Measurements from ENCODE around the gene ABCD2. TPM values are rescaled to one million over a fixed set of nuclear protein-coding genes. Genes with fewer than 3 reads are reported as not detected.

ABCD2 gene
- total and polyA plus RNA-seq, 9 donors = 0.05 to 0.57 (median 0.13) TPM

DNA sequence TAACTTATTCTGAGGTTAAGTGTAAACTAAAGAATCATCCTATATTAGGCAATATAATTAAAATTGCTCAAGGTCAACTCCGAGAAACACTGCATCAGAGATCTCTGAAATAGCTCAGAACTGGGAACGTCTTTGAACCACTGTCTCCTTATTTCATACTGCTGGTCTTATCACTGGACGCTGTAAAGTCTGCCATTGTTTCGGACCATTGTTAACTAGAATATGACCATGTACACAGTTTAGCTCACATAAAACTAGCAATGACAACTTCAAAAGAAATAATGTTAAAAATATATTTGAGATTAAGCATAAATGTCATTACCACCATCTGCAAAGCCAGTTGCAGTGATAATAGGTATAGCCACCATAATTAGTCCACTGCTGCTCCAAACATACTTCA is 2.9 kb downstream of the ABCD2 start:
- WGBS, 3 donors = 71 to 79% (median 73%) methylated on average over 4 of the region's 4 CpGs

DNA sequence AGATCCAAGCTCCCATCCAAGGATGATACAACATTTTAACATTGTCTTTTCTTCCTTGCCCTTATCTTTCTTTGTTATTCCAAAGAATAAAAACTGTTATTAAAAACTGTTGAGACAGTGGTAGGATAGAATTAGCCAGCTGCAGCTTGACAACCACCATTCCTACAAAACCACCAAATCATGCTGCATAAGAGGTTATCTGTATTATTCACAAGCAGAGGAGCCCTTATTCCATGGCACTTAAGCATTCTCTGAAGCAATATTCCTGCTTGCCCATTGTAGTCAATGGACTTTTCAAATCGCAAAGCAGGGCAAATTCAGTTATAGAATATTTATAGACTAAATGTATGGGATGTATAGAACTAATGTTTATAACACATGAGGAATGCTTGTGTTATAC is 3.4 kb downstream of the ABCD2 start:
- no peak for DNase-seq
- Histone ChIP-seq H3K36me3 (no peaks in the 10 kb centered on the region), H3K27me3 (no peaks in the 10 kb centered on the region), H3K4me3 (no peak overlapping the region), H3K4me1 (ENCODE audit: insufficient read depth) (no peaks in the 10 kb centered on the region), H3K9me3 (no peaks in the 10 kb centered on the region), H3K27ac (no peak overlapping the region)
- 88 to 95% (median 93%) methylated on average over 1 of the region's 1 CpG for WGBS, 3 donors
- intact Hi-C loops (cut with DNase I) = loop anchor here in 1 of 4 donors (5.0 kb wide), 1 partner anchor 174 kb away; the partner anchor contains the start of gene KIF21A
- TF ChIP-seq, protein P1, sequence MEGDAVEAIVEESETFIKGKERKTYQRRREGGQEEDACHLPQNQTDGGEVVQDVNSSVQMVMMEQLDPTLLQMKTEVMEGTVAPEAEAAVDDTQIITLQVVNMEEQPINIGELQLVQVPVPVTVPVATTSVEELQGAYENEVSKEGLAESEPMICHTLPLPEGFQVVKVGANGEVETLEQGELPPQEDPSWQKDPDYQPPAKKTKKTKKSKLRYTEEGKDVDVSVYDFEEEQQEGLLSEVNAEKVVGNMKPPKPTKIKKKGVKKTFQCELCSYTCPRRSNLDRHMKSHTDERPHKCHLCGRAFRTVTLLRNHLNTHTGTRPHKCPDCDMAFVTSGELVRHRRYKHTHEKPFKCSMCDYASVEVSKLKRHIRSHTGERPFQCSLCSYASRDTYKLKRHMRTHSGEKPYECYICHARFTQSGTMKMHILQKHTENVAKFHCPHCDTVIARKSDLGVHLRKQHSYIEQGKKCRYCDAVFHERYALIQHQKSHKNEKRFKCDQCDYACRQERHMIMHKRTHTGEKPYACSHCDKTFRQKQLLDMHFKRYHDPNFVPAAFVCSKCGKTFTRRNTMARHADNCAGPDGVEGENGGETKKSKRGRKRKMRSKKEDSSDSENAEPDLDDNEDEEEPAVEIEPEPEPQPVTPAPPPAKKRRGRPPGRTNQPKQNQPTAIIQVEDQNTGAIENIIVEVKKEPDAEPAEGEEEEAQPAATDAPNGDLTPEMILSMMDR (IDR thresholded peaks at IDR 0.05) = no peak
- TF ChIP-seq EP300 (IDR thresholded peaks at IDR 0.05) = no peak

More for the DNA sequence above, 2.9 kb downstream of the ABCD2 start:
- Histone ChIP-seq H3K36me3 (no peaks in the 10 kb centered on the region), H3K27me3 (no peaks in the 10 kb centered on the region), H3K9me3 (no peaks in the 10 kb centered on the region), H3K27ac (no peak overlapping the region), H3K4me1 (ENCODE audit: insufficient read depth) (no peaks in the 10 kb centered on the region), H3K4me3 (no peak overlapping the region)
- intact Hi-C loops (cut with DNase I) = loop anchor here in 1 of 4 donors (5.0 kb wide), 1 partner anchor 174 kb away; the partner anchor contains the start of gene KIF21A
- no peak for TF ChIP-seq POLR2A (IDR thresholded peaks at IDR 0.05)
- no peak for TF ChIP-seq EP300 (IDR thresholded peaks at IDR 0.05)
- TF ChIP-seq, protein P1 (IDR thresholded peaks at IDR 0.05) = no peak
- DNase-seq = no peak

DNA sequence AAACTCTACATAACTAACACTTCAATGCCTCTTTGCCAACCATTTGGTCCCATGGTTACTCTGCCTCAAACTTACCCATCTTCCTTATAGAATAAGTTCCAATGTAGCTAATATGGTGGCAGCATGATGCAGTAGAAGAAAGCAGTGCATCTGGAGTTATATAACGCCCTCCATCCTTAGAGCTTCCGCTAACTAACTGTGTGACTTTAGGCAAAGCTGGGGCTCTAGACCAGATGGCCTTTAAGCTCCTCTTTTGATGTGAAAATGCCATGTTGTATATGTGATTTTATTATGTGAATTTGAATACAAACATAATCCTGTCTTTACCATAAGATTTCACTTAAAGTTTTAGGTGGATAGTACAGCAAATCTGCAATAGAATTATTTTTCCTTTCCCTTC is 6.1 kb downstream of the ABCD2 start:
- intact Hi-C loops (cut with DNase I) = no loop called here
- WGBS, 3 donors = 97 to 99% (median 98%) methylated on average over 2 of the region's 2 CpGs

DNA sequence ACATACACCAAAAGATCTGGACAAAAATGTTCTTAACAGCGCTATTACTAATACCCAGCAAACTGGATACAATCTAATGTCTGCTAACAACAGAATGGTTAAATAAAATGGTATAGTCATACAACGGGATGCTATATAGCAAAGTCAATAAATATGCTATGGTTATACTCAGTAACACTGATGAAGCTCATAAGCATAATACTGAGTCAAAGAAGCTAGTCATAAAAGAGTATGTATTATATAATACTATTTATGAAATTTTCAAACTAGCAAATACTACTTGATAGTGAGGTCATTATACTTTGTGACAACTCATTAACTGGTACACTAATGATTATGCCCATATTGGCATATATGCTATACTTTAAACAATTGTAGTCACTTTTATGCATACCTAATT is 7.4 kb downstream of the ABCD2 start:
- Histone ChIP-seq H3K4me3 (no peak overlapping the region), H3K9me3 (no peaks in the 10 kb centered on the region), H3K36me3 (no peaks in the 10 kb centered on the region), H3K4me1 (ENCODE audit: insufficient read depth) (no peaks in the 10 kb centered on the region), H3K27me3 (no peaks in the 10 kb centered on the region), H3K27ac (no peak overlapping the region)
- intact Hi-C loops (cut with DNase I) = no loop called here
- DNase-seq = no peak
- TF ChIP-seq, protein P1 (IDR thresholded peaks at IDR 0.05) = no peak
- no peak for TF ChIP-seq EP300 (IDR thresholded peaks at IDR 0.05)
- no peak for TF ChIP-seq POLR2A (IDR thresholded peaks at IDR 0.05)
- WGBS, 3 donors = 50 to 96% (median 67%) methylated on average over 2 of the region's 2 CpGs

More for the DNA sequence above, 6.1 kb downstream of the ABCD2 start:
- no peak overlapping the region for H3K27ac ChIP-seq
- H3K9me3 ChIP-seq = no peaks in the 10 kb centered on the region
- no peak for DNase-seq
- H3K4me1 ChIP-seq (ENCODE audit: insufficient read depth) = no peaks in the 10 kb centered on the region
- no peaks in the 10 kb centered on the region for H3K27me3 ChIP-seq
- no peak overlapping the region for H3K4me3 ChIP-seq
- TF ChIP-seq EP300 (IDR thresholded peaks at IDR 0.05) (no peak), POLR2A (IDR thresholded peaks at IDR 0.05) (no peak)
- TF ChIP-seq, protein P1 (IDR thresholded peaks at IDR 0.05) = no peak
- H3K36me3 ChIP-seq = no peaks in the 10 kb centered on the region

All from ovary (tissue), 9 donors.